Astrocyte of the cerebellum (primary cell): ENCODE data around the gene SCO1.
"Not testable (repeated sequence)": the region's sequence is repeated elsewhere in the genome, so short reads cannot be mapped to it uniquely, and the experiment has no call there.

Experiments used
- DNase-seq: peaks from one replicate; pipeline ENCODE4 v3.0.0-alpha.2; 2011; ENCODE audit warnings: low read depth
- H3K4me3 ChIP-seq: 2 replicates; pipeline ENCODE4 v1.5.1; 2011; ENCODE audit warnings: mild to moderate bottlenecking, low read depth, low read length, moderate library complexity
- in situ Hi-C: cut with HindIII; loops from 2 replicates; pipeline ENCODE4 v1.10.0; 2017; ENCODE audit warnings: low sequenced_read_pairs
- TF ChIP-seq, protein P1 (sequence below): IDR thresholded peaks from 2 replicates; pipeline ENCODE4 v1.5.1; 2012; ENCODE audit warnings: low read length, low read depth, moderate library complexity, mild to moderate bottlenecking; ENCODE audit errors: missing control alignments

SCO1 gene

DNA sequence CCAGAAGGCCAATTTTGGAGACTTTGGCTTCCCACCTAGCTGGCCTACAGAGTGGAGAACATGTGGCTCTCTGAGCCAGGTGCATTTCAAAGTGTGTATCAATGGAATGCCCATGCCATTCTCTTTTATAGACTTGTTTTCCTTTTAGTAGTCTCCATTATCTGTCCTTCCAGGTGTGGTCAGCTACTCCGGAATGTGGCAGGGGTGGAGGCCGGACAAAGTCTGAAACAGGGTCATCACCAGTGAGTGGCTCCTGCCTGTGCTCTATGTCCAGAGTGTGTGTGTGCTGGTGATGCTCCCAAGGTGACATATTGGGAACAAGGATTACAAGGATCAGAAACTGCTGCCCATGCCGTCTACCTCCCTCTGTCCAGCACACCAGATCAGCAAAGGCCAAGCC, 36.3 kb upstream of the SCO1 start:
- in situ Hi-C loops = loop anchor here (5.0 kb wide), 1 partner anchor 41 kb away; no protein-coding TSS in a partner anchor
- TF ChIP-seq, protein P1, sequence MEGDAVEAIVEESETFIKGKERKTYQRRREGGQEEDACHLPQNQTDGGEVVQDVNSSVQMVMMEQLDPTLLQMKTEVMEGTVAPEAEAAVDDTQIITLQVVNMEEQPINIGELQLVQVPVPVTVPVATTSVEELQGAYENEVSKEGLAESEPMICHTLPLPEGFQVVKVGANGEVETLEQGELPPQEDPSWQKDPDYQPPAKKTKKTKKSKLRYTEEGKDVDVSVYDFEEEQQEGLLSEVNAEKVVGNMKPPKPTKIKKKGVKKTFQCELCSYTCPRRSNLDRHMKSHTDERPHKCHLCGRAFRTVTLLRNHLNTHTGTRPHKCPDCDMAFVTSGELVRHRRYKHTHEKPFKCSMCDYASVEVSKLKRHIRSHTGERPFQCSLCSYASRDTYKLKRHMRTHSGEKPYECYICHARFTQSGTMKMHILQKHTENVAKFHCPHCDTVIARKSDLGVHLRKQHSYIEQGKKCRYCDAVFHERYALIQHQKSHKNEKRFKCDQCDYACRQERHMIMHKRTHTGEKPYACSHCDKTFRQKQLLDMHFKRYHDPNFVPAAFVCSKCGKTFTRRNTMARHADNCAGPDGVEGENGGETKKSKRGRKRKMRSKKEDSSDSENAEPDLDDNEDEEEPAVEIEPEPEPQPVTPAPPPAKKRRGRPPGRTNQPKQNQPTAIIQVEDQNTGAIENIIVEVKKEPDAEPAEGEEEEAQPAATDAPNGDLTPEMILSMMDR = no peak
- H3K4me3 ChIP-seq = no peak overlapping the region
- no peak for DNase-seq

DNA sequence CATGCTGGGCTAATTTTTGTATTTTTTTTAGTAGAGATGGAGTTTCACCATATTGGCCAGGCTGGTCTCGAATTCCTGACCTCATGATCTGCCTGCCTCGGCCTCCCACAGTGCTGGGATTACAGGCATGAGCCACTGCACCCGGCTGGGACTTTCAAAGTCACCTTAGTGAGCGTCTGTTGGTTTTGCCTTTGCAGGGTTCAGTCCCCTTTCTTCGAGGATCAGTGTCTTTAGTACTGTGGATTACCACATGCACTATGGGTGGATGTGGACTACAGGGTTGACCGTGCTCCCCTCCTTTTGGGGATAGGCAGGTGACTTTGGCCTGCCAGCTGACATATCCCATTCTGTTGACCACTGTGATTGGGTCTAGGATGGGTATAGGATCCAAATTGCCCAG, 34.8 kb upstream of the SCO1 start:
- in situ Hi-C loops = loop anchor here (5.0 kb wide), 1 partner anchor 40 kb away; no protein-coding TSS in a partner anchor
- not testable (repeated sequence) for H3K4me3 ChIP-seq, DNase-seq

GRCh38 chr17:10731408-10731879, 34.1 kb upstream of the SCO1 start:
- H3K4me3 ChIP-seq = no peak overlapping the region
- TF ChIP-seq, protein P1 = no peak
- in situ Hi-C loops = loop anchor here (5.0 kb wide), 1 partner anchor 39 kb away; no protein-coding TSS in a partner anchor
- DNase-seq = no peak

GRCh38 chr17:10730247-10730646, 32.9 kb upstream of the SCO1 start:
- not testable (repeated sequence) for DNase-seq
- H3K4me3 ChIP-seq = peak overlapping the region; percentile 59
- in situ Hi-C loops = loop anchor here (5.0 kb wide), 1 partner anchor 38 kb away; no protein-coding TSS in a partner anchor

- TF ChIP-seq, protein P1 = no peak
- DNase-seq = peak; percentile 36
- H3K4me3 ChIP-seq = peak within 1 kb of the TSS; percentile 59
- in situ Hi-C loops = loop anchor here (5.0 kb wide), 1 partner anchor 37 kb away; no protein-coding TSS in a partner anchor
These were observed 32.2 kb upstream of the SCO1 start, which contains the start of gene TMEM220 for GRCh38 chr17:10729334-10730193. Gene TMEM220 (minus strand): TSS chr17:10730023. CDS start chr17:10729851, 172 bp downstream.

GRCh38 chr17:10728331-10728892, 31.1 kb upstream of the SCO1 start:
- no peak overlapping the region for H3K4me3 ChIP-seq
- TF ChIP-seq, protein P1 = no peak
- no peak for DNase-seq
- in situ Hi-C loops = no loop called here

GRCh38 chr17:10727192-10727591, 29.9 kb upstream of the SCO1 start:
- TF ChIP-seq, protein P1 = no peak
- in situ Hi-C loops = no loop called here

More at GRCh38 chr17:10727192-10727591, 29.9 kb upstream of the SCO1 start:
- H3K4me3 ChIP-seq = no peak overlapping the region
- no peak for DNase-seq
